Coronary artery (tissue), 2 donors: Measurements from ENCODE around the gene DNPEP.

Source experiments
- DNase-seq: peaks from one replicate; pipeline ENCODE4 v3.0.0-alpha.2; 2017; ENCODE audit warnings: low spot score
- H3K27ac ChIP-seq, 2 donors: fragments of 200-600 bp; sonication (generic); one replicate each; pipeline ENCODE4 v1.5.1; 2016 to 2019
- H3K4me3 ChIP-seq: fragments of 200-600 bp; sonication (generic); 2 replicates; pipeline ENCODE4 v1.5.1; 2016; ENCODE audit warnings: mild to moderate bottlenecking, moderate library complexity
- TF ChIP-seq, protein P1 (sequence below): fragments of 200-600 bp; sonication (generic); IDR thresholded peaks from one replicate; pipeline ENCODE4 v1.5.1; 2019; ENCODE audit warnings: antibody characterized with exemption

DNPEP gene

DNA sequence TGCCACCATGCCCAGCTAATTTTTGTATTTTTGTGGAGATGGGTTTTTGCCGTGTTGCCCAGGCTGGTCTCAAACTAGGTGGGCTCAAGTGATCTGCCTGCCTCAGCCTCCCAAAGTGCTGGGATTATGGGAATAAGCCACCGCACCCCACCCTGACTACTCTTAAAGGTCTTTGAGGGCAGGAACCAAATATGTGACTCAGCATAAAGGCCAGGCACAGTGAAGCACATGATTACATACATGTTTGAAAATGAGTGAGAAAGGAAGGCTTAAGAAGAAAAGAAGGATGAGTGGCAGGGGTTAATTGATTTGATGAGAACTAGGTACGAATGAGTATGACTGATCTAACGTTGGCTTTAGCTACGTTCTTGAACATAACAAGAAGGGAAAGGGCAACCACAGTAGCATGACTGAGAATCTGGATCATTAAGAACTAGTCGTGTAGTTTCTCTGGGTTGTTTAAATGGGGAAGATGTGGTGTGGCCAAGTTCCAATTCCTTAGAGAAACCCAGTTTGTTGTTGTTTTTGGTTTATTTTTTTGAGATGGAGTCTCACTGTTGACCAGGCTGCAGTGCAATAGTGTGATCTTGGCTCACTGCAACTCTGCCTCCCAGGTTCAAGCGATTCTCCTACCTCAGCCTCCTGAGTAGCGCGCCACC lies 61.9 kb downstream of the DNPEP start:
- TF ChIP-seq, protein P1, sequence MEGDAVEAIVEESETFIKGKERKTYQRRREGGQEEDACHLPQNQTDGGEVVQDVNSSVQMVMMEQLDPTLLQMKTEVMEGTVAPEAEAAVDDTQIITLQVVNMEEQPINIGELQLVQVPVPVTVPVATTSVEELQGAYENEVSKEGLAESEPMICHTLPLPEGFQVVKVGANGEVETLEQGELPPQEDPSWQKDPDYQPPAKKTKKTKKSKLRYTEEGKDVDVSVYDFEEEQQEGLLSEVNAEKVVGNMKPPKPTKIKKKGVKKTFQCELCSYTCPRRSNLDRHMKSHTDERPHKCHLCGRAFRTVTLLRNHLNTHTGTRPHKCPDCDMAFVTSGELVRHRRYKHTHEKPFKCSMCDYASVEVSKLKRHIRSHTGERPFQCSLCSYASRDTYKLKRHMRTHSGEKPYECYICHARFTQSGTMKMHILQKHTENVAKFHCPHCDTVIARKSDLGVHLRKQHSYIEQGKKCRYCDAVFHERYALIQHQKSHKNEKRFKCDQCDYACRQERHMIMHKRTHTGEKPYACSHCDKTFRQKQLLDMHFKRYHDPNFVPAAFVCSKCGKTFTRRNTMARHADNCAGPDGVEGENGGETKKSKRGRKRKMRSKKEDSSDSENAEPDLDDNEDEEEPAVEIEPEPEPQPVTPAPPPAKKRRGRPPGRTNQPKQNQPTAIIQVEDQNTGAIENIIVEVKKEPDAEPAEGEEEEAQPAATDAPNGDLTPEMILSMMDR = no peak
- H3K4me3 ChIP-seq = no peak overlapping the region
- no peak overlapping the region for H3K27ac ChIP-seq
- DNase-seq = no peak

DNA sequence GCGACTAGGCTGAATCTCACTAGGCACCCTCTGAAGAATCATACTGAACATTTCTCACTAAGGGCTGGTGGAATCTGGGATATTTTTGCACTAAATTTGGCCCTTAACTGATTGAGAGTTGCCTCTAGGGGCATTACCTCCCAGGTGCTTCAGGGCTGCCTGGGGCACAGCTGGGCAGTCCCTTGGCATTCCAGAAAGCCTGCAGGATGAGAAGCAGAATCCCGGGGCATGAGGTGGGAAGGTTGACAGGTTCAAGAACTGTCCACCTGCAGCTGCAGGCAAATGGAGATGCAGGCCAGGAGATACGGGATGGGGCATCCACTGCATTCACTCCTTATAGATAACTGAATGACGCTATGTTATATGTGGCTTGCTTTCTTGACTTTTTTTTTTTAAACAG lies 62.6 kb downstream of the DNPEP start:
- Histone ChIP-seq H3K4me3 (no peak overlapping the region), H3K27ac (no peak overlapping the region)
- DNase-seq = no peak
- TF ChIP-seq, protein P1 = no peak

DNA sequence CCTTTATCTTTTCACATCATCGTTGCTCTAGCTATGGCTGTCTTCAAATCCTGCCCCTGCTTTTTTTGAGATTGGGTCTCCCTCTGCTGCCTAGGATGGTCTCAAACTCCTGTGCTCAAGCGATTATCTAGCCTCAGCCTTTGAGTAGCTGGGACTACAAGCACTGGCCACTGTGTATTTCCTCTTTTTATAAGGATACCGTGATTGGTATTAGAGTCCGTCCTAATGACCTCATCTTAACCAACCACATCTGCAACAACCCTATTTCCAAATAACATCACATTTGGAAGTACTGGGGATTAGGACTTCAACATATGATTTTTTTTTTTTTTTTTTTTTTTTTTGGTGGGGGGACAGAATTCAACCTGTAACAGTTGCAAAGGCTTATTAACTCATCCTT lies 64.3 kb downstream of the DNPEP start:
- H3K27ac ChIP-seq = no peak overlapping the region
- no peak overlapping the region for H3K4me3 ChIP-seq
- DNase-seq = no peak
- TF ChIP-seq, protein P1 = no peak
